ENCODE results near the gene GLS2. TPM values are rescaled to one million over a fixed set of nuclear protein-coding genes. Genes with fewer than 3 reads are reported as not detected.

Gene GLS2
- total and polyA plus RNA-seq, 10 of the 15 experiments (the other 5 are each of a cell fraction or from before 2014, with no cell fraction given): 0.64 to 6.4 (median 3.3) TPM

- TF ChIP-seq NKRF (conservative IDR thresholded peaks at IDR 0.05) (no peak), SREBF2 (IDR thresholded peaks at IDR 0.05; ENCODE audit: low read length) (no peak), TBL1XR1 (IDR thresholded peaks at IDR 0.05; ENCODE audit: low read depth, low read length) (no peak), RUNX3 (IDR thresholded peaks at IDR 0.05; ENCODE audit: low read length) (no peak), ESRRA (IDR thresholded peaks at IDR 0.05; ENCODE audit: low read length) (no peak), MTA3 (IDR thresholded peaks at IDR 0.05; ENCODE audit: borderline replicate concordance, low read length) (no peak), POU2F2 (IDR thresholded peaks at IDR 0.05; ENCODE audit: borderline replicate concordance, low read depth, low read length) (no peak), RAD21 (IDR thresholded peaks at IDR 0.05; ENCODE audit: insufficient read depth, low read depth, low read length) (no peak), SREBF1 (IDR thresholded peaks at IDR 0.05; ENCODE audit: low read length) (no peak), ZBTB4 (CRISPR knock-in tag; IDR thresholded peaks at IDR 0.05) (no peak), MTA2 (IDR thresholded peaks at IDR 0.05; ENCODE audit: low read depth) (no peak), STAT3 (IDR thresholded peaks at IDR 0.05; ENCODE audit: low read depth, low read length) (no peak)
These were observed 42.6 kb upstream of the GLS2 start (continued) for GRCh38 chr12:56530390-56531055.

Data from GM12878 (cell line).